ENCODE data around the gene ZPBP2. TPM values are rescaled to one million over a fixed set of nuclear protein-coding genes. Genes with fewer than 3 reads are reported as not detected.

Gene ZPBP2
- total RNA-seq, 6 donors from 2014 or later: not detected

- H3K4me3 ChIP-seq: no peak overlapping the region
- no peaks in the 10 kb centered on the region for H3K36me3 ChIP-seq
- peaks cover 0 to 19% (median 10%) of the 10 kb centered on the region in 4 donors for H3K9me3 ChIP-seq
- no peak overlapping the region for H3K27ac ChIP-seq
- ATAC-seq (ENCODE audit: low FRiP score in 2 of 2) (no peak), DNase-seq (no peak)
- TF ChIP-seq EP300 (IDR thresholded peaks at IDR 0.05) (no peak), POLR2A (IDR thresholded peaks at IDR 0.05) (no peak), CTCF (IDR thresholded peaks at IDR 0.05) (no peak), POLR2AphosphoS5 (IDR thresholded peaks at IDR 0.05) (no peak)
- H3K27me3 ChIP-seq: no peaks in the 10 kb centered on the region
- 91 to 95% methylated on average over 4 to 5 of the region's 5 CpGs for WGBS, 2 donors
- H3K4me1 ChIP-seq: peaks cover 0 to 12% (median 4%) of the 10 kb centered on the region in 4 donors
These were observed 44.5 kb upstream of the ZPBP2 start for GRCh38 chr17:39823407-39824054.

GRCh38 chr17:39826334-39826733 is 41.7 kb upstream of the ZPBP2 start:
- H3K27me3 ChIP-seq: no peaks in the 10 kb centered on the region
- H3K4me3 ChIP-seq: no peak overlapping the region
- H3K4me1 ChIP-seq: peaks cover 0 to under 1% (median 0%) of the 10 kb centered on the region in 4 donors
- 97 to 100% methylated on average over 2 of the region's 2 CpGs for WGBS, 2 donors
- H3K36me3 ChIP-seq: no peaks in the 10 kb centered on the region
- H3K27ac ChIP-seq: no peak overlapping the region
- no peak for ATAC-seq (ENCODE audit: low FRiP score in 2 of 2)
- TF ChIP-seq CTCF (IDR thresholded peaks at IDR 0.05) (no peak), POLR2A (IDR thresholded peaks at IDR 0.05) (no peak), POLR2AphosphoS5 (IDR thresholded peaks at IDR 0.05) (no peak), EP300 (IDR thresholded peaks at IDR 0.05) (no peak)
- H3K9me3 ChIP-seq: peaks cover 0 to 19% (median 10%) of the 10 kb centered on the region in 4 donors
- no peak for DNase-seq

GRCh38 chr17:39828443-39828842 is 39.6 kb upstream of the ZPBP2 start:
- WGBS, 2 donors: 65 to 73% methylated on average over 4 of the region's 4 CpGs
- Histone ChIP-seq H3K27ac (no peak overlapping the region), H3K36me3 (no peaks in the 10 kb centered on the region), H3K4me1 (no peaks in the 10 kb centered on the region), H3K9me3 (peaks cover 0 to 15% (median 9%) of the 10 kb centered on the region in 4 donors), H3K27me3 (no peaks in the 10 kb centered on the region), H3K4me3 (no peak overlapping the region)
- no peak for TF ChIP-seq CTCF (IDR thresholded peaks at IDR 0.05)
- ATAC-seq (ENCODE audit: low FRiP score in 2 of 2) (peak in 1 of 2 donors; percentile 31), DNase-seq (peak in 1 of 2 donors; percentile 43)

GRCh38 chr17:39831588-39831987 is 36.4 kb upstream of the ZPBP2 start:
- Histone ChIP-seq H3K4me3 (no peak overlapping the region), H3K9me3 (no peaks in the 10 kb centered on the region), H3K27ac (no peak overlapping the region), H3K4me1 (no peaks in the 10 kb centered on the region), H3K36me3 (no peaks in the 10 kb centered on the region), H3K27me3 (no peaks in the 10 kb centered on the region)
- TF ChIP-seq POLR2AphosphoS5 (IDR thresholded peaks at IDR 0.05): no peak
- no peak for TF ChIP-seq EP300 (IDR thresholded peaks at IDR 0.05)
- TF ChIP-seq POLR2A (IDR thresholded peaks at IDR 0.05): no peak
- no peak for TF ChIP-seq CTCF (IDR thresholded peaks at IDR 0.05)
- ATAC-seq (ENCODE audit: low FRiP score in 2 of 2): no peak
- DNase-seq: no peak
- WGBS, 2 donors: 82% methylated on average over 2 of the region's 2 CpGs

GRCh38 chr17:39834017-39834416 is 34.0 kb upstream of the ZPBP2 start:
- ATAC-seq (ENCODE audit: low FRiP score in 2 of 2): no peak
- Histone ChIP-seq H3K9me3 (peaks cover 0 to 8% (median 0%) of the 10 kb centered on the region in 4 donors), H3K36me3 (no peaks in the 10 kb centered on the region), H3K4me1 (no peaks in the 10 kb centered on the region), H3K4me3 (no peak overlapping the region), H3K27me3 (no peaks in the 10 kb centered on the region), H3K27ac (no peak overlapping the region)
- no peak for TF ChIP-seq POLR2AphosphoS5 (IDR thresholded peaks at IDR 0.05)
- TF ChIP-seq POLR2A (IDR thresholded peaks at IDR 0.05): no peak
- TF ChIP-seq CTCF (IDR thresholded peaks at IDR 0.05): no peak
- TF ChIP-seq EP300 (IDR thresholded peaks at IDR 0.05): no peak
- no peak for DNase-seq

All from upper lobe of left lung (tissue), 6 donors.